ENCODE measurements around the gene LINS1.

DNA sequence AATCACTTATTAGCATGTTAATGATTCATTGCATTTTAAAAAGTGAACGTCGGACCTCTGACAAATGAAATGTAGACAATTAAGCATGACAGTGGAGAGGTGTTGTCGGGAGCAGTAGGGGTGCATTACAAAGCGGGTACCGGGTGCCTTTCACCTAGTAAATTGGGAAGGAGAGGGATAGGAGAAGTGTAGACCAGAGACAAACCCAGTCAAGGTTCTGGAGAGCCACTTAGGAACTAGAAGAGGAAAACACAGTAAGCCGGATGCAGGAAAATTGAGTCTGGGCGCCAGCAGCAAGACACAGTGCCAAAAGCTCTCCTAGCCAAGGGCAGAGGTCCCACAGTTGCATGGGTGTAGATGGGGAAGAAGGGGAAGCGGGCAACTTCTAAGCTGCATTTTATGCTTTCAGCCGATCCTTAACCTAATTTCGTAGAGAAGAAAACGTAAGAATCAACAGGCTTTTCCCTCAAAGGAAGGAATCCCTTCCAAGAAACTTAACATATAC is 70.1 kb downstream of the LINS1 start:
- no peak for TF ChIP-seq POLR2A (IDR thresholded peaks at IDR 0.05; ENCODE audit: low read length)
- no peak for TF ChIP-seq JUN (IDR thresholded peaks at IDR 0.05)
- TF ChIP-seq, protein P1, sequence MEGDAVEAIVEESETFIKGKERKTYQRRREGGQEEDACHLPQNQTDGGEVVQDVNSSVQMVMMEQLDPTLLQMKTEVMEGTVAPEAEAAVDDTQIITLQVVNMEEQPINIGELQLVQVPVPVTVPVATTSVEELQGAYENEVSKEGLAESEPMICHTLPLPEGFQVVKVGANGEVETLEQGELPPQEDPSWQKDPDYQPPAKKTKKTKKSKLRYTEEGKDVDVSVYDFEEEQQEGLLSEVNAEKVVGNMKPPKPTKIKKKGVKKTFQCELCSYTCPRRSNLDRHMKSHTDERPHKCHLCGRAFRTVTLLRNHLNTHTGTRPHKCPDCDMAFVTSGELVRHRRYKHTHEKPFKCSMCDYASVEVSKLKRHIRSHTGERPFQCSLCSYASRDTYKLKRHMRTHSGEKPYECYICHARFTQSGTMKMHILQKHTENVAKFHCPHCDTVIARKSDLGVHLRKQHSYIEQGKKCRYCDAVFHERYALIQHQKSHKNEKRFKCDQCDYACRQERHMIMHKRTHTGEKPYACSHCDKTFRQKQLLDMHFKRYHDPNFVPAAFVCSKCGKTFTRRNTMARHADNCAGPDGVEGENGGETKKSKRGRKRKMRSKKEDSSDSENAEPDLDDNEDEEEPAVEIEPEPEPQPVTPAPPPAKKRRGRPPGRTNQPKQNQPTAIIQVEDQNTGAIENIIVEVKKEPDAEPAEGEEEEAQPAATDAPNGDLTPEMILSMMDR (IDR thresholded peaks at IDR 0.05) = no peak
- TF ChIP-seq NPAS2 (CRISPR knock-in tag; IDR thresholded peaks at IDR 0.05; ENCODE audit: borderline replicate concordance) = no peak
- TF ChIP-seq, protein P2, sequence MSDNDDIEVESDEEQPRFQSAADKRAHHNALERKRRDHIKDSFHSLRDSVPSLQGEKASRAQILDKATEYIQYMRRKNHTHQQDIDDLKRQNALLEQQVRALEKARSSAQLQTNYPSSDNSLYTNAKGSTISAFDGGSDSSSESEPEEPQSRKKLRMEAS (IDR thresholded peaks at IDR 0.05) = no peak
- no peak for TF ChIP-seq EP300 (IDR thresholded peaks at IDR 0.05)
- TF ChIP-seq, protein P3, sequence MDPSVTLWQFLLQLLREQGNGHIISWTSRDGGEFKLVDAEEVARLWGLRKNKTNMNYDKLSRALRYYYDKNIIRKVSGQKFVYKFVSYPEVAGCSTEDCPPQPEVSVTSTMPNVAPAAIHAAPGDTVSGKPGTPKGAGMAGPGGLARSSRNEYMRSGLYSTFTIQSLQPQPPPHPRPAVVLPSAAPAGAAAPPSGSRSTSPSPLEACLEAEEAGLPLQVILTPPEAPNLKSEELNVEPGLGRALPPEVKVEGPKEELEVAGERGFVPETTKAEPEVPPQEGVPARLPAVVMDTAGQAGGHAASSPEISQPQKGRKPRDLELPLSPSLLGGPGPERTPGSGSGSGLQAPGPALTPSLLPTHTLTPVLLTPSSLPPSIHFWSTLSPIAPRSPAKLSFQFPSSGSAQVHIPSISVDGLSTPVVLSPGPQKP (IDR thresholded peaks at IDR 0.05; ENCODE audit: low read depth, low read length) = no peak
- TF ChIP-seq, protein P4, sequence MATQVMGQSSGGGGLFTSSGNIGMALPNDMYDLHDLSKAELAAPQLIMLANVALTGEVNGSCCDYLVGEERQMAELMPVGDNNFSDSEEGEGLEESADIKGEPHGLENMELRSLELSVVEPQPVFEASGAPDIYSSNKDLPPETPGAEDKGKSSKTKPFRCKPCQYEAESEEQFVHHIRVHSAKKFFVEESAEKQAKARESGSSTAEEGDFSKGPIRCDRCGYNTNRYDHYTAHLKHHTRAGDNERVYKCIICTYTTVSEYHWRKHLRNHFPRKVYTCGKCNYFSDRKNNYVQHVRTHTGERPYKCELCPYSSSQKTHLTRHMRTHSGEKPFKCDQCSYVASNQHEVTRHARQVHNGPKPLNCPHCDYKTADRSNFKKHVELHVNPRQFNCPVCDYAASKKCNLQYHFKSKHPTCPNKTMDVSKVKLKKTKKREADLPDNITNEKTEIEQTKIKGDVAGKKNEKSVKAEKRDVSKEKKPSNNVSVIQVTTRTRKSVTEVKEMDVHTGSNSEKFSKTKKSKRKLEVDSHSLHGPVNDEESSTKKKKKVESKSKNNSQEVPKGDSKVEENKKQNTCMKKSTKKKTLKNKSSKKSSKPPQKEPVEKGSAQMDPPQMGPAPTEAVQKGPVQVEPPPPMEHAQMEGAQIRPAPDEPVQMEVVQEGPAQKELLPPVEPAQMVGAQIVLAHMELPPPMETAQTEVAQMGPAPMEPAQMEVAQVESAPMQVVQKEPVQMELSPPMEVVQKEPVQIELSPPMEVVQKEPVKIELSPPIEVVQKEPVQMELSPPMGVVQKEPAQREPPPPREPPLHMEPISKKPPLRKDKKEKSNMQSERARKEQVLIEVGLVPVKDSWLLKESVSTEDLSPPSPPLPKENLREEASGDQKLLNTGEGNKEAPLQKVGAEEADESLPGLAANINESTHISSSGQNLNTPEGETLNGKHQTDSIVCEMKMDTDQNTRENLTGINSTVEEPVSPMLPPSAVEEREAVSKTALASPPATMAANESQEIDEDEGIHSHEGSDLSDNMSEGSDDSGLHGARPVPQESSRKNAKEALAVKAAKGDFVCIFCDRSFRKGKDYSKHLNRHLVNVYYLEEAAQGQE (IDR thresholded peaks at IDR 0.05) = no peak
- no peak for TF ChIP-seq CBX2 (IDR thresholded peaks at IDR 0.05; ENCODE audit: borderline replicate concordance, low read depth)
- no peak for TF ChIP-seq CEBPB (IDR thresholded peaks at IDR 0.05)
